ENCODE results near the gene COL23A1. TPM values are rescaled to one million over a fixed set of nuclear protein-coding genes. Genes with fewer than 3 reads are reported as not detected.

COL23A1 gene
- total RNA-seq, 1 donor from 2014 or later = not detected

- DNase-seq (ENCODE audit: extremely low read depth, low read depth, low spot score) = no peak
Measured at GRCh38 chr5:178225174-178225573, 365.0 kb downstream of the COL23A1 start.

- no peak for DNase-seq (ENCODE audit: extremely low read depth, low read depth, low spot score)
Measured at GRCh38 chr5:178224403-178224802, 365.8 kb downstream of the COL23A1 start.

- no peak for DNase-seq (ENCODE audit: extremely low read depth, low read depth, low spot score)
Measured at GRCh38 chr5:178223828-178224335, 366.3 kb downstream of the COL23A1 start.

GRCh38 chr5:178223196-178223773 is 366.9 kb downstream of the COL23A1 start:
- no peak for DNase-seq (ENCODE audit: extremely low read depth, low read depth, low spot score)

DNA sequence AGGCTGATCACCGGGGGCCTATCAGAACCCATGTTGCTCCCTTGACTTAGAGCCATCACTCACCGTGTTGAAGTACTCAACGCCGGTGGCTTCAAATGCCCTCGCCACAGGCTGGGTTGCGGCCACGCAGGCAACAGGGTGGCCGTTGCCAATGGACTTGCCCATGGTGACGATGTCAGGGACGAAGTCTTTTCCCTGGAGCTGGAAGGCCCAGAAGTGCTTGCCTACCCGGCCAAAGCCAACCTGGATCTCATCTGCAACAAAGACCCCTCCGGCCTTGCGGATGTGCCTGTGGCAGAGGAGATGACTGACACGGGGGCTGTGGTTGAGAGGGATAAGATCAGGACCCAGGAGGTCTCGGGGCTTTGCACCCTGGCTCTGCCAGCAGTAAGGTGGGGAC is 367.9 kb downstream of the COL23A1 start:
- DNase-seq (ENCODE audit: extremely low read depth, low read depth, low spot score) = no peak

DNA sequence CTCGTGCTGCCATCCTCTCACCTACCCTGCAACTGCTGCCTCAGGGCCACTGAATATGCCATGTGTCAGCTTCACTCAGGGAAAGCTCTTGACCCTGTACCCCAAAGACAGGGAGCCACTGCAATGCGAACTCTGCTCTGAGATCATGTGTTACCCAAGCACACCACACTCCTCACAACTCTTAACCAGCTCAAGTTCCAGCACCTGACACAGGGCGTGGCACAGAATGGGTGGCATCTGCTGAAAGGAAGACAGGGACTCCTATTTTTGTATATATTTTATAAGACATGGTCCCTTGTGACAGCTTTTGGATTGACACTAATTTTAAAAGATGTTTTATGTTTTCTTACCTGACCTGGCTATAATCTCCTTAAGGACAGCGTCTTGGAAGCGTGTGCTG is 368.3 kb downstream of the COL23A1 start:
- no peak for DNase-seq (ENCODE audit: extremely low read depth, low read depth, low spot score)

DNA sequence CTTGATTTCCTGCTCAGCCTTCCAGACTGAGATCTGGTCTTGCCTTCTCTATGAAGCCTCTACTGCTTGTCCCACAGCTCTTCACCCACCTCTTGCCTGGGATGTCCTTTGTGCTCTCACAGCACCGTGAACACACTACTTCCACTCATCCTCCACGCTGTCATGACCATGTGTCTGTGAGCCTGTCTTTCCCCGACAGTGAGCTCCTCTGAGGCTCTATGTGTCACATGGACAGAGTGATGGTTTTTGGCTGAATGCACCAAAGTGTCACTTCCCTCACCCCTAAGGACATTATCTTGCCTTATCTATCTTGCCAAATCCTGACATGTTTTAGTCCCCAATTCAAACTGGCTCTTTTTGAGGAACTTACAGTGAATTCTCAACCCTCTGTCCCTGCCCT is 368.9 kb downstream of the COL23A1 start:
- no peak for DNase-seq (ENCODE audit: extremely low read depth, low read depth, low spot score)

DNA sequence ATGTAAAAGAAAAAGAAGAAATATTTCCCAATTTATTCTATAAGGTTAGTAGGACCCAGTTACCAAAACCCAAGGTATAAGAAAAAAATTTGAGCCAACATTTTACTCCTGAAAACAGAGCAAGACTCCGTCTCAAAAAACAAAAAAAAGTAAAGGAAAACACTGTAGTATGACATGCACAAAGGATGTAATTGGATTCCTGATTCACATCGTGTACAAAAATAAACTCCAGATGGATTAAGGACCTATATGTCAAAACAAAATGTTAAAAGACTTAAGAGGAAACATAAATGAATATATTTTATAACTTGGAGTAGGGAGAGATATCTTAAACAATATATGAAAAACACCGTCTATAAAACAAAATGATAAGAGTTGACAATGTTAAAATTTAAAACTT is 371.4 kb downstream of the COL23A1 start:
- DNase-seq (ENCODE audit: extremely low read depth, low read depth, low spot score) = no peak

DNA sequence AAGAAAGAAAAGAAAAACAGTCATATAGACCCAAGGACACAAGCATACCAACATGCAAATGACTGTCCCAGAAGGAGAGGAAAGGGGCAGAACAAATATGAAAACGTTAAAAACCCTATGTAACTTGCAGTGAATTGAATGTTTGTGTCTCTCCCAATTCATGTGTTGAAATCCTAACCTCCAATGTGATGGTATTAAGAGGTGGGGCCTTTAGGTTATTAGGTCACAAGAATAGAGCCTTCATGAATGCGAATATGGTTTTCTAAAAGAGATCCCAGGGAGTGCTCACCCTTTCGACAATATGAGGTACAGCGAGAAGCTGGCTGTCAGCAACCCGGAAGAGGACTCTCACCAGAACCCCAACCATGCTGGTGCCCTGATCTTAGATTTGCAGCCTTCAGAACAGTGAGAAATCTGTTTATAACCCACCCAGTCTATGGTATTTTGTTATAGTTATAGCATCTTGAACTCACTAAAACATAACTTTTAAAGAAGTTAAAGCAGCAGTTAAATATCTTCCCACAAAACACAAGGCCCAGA is 371.9 kb downstream of the COL23A1 start:
- DNase-seq (ENCODE audit: extremely low read depth, low read depth, low spot score) = no peak

- no peak for DNase-seq (ENCODE audit: extremely low read depth, low read depth, low spot score)
Measured at GRCh38 chr5:178216779-178217178, 373.4 kb downstream of the COL23A1 start.

DNA sequence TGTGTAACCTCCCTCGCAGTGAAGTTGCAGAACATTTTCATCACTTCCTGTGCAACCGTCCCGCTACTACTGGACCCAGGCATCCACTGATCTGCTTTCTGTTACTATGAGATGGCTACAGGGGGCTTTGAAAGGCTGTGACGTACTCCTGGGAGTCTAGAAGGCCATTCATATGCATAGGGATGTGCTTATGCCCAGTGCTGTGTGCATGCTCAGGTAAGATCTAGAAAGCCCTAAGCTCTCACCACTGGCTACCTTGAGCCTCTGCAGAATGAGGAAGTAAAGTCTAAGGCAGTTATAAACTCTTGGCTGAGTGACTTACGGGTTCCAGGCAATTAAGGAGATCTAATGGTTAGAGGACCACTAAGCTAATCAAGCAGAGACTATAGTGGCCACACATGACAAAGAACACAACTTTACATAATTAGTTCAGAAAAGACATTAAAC is 374.1 kb downstream of the COL23A1 start:
- no peak for DNase-seq (ENCODE audit: extremely low read depth, low read depth, low spot score)

- DNase-seq (ENCODE audit: extremely low read depth, low read depth, low spot score) = no peak
Measured at GRCh38 chr5:178215280-178216002, 374.8 kb downstream of the COL23A1 start.

DNA sequence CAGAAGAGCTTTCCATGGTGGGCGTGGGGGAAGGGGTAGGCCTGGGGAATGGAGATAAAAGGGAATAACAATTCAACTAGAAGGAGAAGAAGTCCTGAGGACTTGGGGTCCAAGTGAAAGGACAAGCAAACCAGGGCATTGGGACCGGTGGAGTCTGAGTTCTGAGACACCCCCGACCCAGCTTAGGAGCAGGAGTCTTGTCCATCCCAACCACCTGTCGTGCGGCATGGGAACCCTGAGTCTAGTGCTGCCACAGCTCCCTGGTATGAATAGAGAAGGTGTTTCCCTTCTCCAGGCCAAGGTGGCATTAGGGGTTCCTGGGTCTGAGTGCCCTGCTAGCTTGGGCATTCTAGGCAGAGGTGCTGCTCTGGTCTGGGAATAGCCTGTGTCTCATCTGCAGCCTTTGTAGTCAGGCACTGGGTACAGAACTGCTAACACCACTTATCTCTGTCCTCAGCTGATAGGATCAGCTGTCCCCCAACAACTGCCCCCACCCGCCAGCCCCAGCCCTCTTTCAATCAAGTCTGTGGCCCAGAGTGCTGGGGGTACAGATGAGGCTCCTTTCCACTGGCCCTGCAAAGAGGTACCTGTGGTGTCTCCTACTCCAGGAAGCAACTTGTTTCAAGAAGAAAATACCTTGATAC is 375.9 kb downstream of the COL23A1 start:
- no peak for DNase-seq (ENCODE audit: extremely low read depth, low read depth, low spot score)

DNA sequence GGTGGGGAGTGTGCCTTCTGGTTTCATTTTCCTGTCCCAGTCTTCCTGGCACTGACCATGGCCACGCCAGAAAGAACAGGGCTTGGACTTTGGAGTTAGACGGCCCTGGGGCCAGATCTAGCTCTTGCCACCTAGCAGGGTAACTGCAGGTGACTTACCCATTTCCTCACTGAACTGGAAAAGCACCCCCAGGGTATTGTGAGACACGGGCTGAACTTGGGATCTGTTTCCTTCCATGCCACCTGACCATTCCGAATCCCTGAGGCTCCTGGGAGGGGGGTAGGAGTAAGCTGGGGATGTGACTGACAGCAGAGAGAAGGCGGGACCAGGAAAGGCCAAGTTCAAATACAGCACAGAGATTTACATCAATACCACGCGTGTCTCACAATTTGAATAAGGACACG is 376.4 kb downstream of the COL23A1 start:
- DNase-seq (ENCODE audit: extremely low read depth, low read depth, low spot score) = no peak

- DNase-seq (ENCODE audit: extremely low read depth, low read depth, low spot score) = no peak
Measured at GRCh38 chr5:178213003-178213461, 377.2 kb downstream of the COL23A1 start.

- DNase-seq (ENCODE audit: extremely low read depth, low read depth, low spot score) = no peak
Measured at GRCh38 chr5:178212241-178213002, 377.8 kb downstream of the COL23A1 start.

DNA sequence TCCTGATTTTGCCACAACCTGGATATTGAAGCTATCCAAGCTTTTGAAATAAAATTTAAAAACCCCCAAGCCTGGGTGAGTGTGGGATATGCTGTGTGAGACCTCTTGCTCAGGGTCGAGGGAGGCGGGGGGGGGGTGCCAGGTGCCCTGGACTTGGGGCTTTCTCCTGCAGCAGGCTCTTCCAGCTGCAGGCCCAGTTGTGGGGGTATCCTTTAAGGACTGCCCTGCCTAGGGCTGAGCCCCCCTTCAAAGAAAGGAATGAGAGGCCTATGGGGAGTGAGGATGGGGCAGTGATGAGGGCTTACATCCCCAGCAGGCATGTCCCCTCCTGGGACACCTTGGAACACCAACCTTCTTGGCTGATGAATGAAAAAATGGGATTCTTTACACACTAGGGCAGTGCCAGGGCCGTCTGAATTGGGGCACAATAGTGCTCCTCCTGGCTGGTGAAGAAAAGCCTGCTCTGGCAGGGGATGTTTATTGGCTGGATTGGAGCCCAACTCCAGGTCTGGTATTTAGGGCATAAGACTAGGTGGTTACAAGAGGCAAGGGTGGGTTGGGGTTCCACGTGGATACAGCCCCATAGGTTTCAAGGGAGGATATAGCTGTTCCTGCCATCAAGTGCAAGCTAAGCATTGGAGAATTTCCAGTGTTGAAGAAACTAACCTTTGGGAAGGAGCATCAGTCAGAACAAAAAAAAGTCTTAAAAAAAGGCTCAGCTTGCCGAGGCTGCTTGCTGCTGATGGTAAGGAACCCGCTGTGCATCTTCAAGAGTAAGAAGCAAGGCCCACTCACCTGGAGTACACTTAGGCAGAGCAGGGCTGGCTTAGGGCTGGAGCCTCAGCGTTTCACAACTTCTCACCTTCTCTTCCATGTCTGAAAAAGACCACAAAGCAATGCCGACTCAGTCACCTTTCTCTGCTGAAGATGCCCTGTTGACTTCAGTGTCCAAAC is 378.8 kb downstream of the COL23A1 start:
- no peak for DNase-seq (ENCODE audit: extremely low read depth, low read depth, low spot score)

GRCh38 chr5:178210686-178211085 is 379.5 kb downstream of the COL23A1 start:
- DNase-seq (ENCODE audit: extremely low read depth, low read depth, low spot score) = no peak

DNA sequence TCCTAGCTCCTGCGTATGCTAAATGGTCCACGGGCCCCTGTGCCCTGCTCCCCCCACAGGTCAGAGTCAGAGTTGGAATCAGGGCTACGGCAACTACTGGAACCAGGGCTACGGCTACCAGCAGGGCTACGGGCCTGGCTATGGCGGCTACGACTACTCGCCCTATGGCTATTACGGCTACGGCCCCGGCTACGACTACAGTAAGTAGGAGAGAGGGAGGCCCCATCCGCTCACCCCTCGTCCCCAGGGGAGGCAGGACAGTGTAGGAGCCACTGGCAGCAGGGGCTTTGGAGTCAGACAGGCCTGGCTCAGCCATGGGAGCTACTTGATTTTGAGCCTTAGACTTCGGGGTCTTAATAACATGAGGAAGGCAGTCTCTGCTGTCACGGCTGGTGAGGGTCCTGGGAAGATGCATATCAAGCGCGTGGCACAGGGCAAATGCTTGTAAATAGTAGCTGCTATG is 380.1 kb downstream of the COL23A1 start:
- no peak for DNase-seq (ENCODE audit: extremely low read depth, low read depth, low spot score)
